Hepatocyte (in vitro differentiated cells): ENCODE results near the gene KIAA2012. TPM values are rescaled to one million over a fixed set of nuclear protein-coding genes. Genes with fewer than 3 reads are reported as not detected.

Experiments used
- DNase-seq: peaks from one replicate; pipeline ENCODE4 v3.0.0-alpha.2; 2016; ENCODE audit warnings: low spot score
- H2AFZ ChIP-seq: fragments of 200-600 bp; sonication (generic); 2 replicates; pipeline ENCODE4 v1.6.0; 2016; ENCODE audit warnings: antibody characterized with exemption, mild to moderate bottlenecking
- H3K27ac ChIP-seq: fragments of 200-600 bp; sonication (generic); 2 replicates; pipeline ENCODE4 v1.5.1; 2016; ENCODE audit warnings: mild to moderate bottlenecking
- H3K27me3 ChIP-seq: fragments of 200-600 bp; sonication (generic); 2 replicates; pipeline ENCODE4 v1.6.1; 2016
- H3K36me3 ChIP-seq: fragments of 200-600 bp; sonication (generic); replicated peaks from 2 replicates; pipeline ENCODE4 v1.5.1; 2016; ENCODE audit warnings: low read depth; ENCODE audit not compliant: insufficient read depth
- H3K4me1 ChIP-seq: fragments of 200-600 bp; sonication (generic); 2 replicates; pipeline ENCODE4 v1.5.1; 2016; ENCODE audit warnings: mild to moderate bottlenecking, moderate library complexity; ENCODE audit not compliant: insufficient read depth
- H3K4me2 ChIP-seq: fragments of 200-600 bp; sonication (generic); 2 replicates; pipeline ENCODE4 v1.6.0; 2016
- H3K4me3 ChIP-seq: fragments of 200-600 bp; sonication (generic); 2 replicates; pipeline ENCODE4 v1.5.1; 2016; ENCODE audit warnings: mild to moderate bottlenecking
- H3K79me2 ChIP-seq: fragments of 200-600 bp; sonication (generic); 2 replicates; pipeline ENCODE4 v1.6.0; 2017; ENCODE audit warnings: mild to moderate bottlenecking
- H3K9me2 ChIP-seq: fragments of 200-600 bp; sonication (generic); replicated peaks from 2 replicates; pipeline ENCODE4 v1.6.0; 2017; ENCODE audit warnings: mild to moderate bottlenecking; ENCODE audit not compliant: insufficient read depth
- H3K9me3 ChIP-seq: fragments of 200-600 bp; sonication (generic); 2 replicates; pipeline ENCODE4 v1.5.1; 2016; ENCODE audit warnings: low read depth, mild to moderate bottlenecking
- H4K20me1 ChIP-seq: fragments of 200-600 bp; sonication (generic); 2 replicates; pipeline ENCODE4 v1.6.0; 2016; ENCODE audit warnings: mild to moderate bottlenecking; ENCODE audit not compliant: insufficient read depth, poor library complexity, severe bottlenecking
- CTCF ChIP-seq: fragments of 200-600 bp; sonication (generic); IDR thresholded peaks from 2 replicates; pipeline ENCODE4 v1.5.1; 2016; ENCODE audit warnings: antibody characterized with exemption, mild to moderate bottlenecking; ENCODE audit not compliant: poor library complexity
- EZH2 ChIP-seq: fragments of 200-600 bp; sonication (generic); IDR thresholded peaks from 2 replicates; pipeline ENCODE4 v1.6.1; 2016; ENCODE audit warnings: antibody characterized with exemption, mild to moderate bottlenecking, borderline replicate concordance
- EZH2phosphoT487 ChIP-seq: fragments of 200-600 bp; sonication (generic); IDR thresholded peaks from one replicate; pipeline ENCODE4 v1.6.1; 2018; ENCODE audit warnings: antibody characterized with exemption, mild to moderate bottlenecking, low read depth, moderate library complexity; ENCODE audit not compliant: unreplicated experiment, severe bottlenecking
- WGBS: methylation state at CpG from one replicate; pipeline ENCODE4 v1.1.6; 2016; ENCODE audit warnings: low lambda C conversion rate; ENCODE audit errors: missing lambda C conversion rate; 5-methylcytosine and 5-hydroxymethylcytosine counted together
- polyA plus RNA-seq: library from polyadenylated mRNA; unstranded; fragments of >200 nt; fragmentation: Nextera tagmentation; extraction: Ambion mirVana; gene quantifications from 2 replicates; pipeline ENCODE4 v1.2.1, GENCODE V29; 2016
- total RNA-seq: library from RNA; depleted of rRNA; stranded (reverse); fragments of >200 nt; gene quantifications from 2 replicates; pipeline ENCODE4 v1.2.3, GENCODE V29; 2014

The KIAA2012 gene
- total and polyA plus RNA-seq, 2 experiments from 2014 or later, result 0.27 TPM; not detected in 1

GRCh38 chr2:202031246-202031951, 41.7 kb upstream of the KIAA2012 start:
- Histone ChIP-seq H3K4me3 (no peak overlapping the region), H3K27ac (peak overlapping the region; percentile 98), H3K4me1 (peaks cover 3% of the 10 kb centered on the region), H3K4me2 (peak overlapping the region; percentile 89), H3K79me2 (peaks cover 19% of the 10 kb centered on the region), H3K9me2 (no peaks in the 10 kb centered on the region), H3K36me3 (no peaks in the 10 kb centered on the region), H3K27me3 (no peaks in the 10 kb centered on the region), H2AFZ (no peak overlapping the region), H3K9me3 (no peaks in the 10 kb centered on the region), H4K20me1 (peaks cover 20% of the 10 kb centered on the region)
- TF ChIP-seq CTCF (no peak), EZH2phosphoT487 (no peak), EZH2 (no peak)
- 35% methylated on average over 4 of the region's 4 CpGs for WGBS
- DNase-seq, result no peak

GRCh38 chr2:202032846-202033316, 40.2 kb upstream of the KIAA2012 start:
- H3K27me3 ChIP-seq, result no peaks in the 10 kb centered on the region
- H2AFZ ChIP-seq, result peak overlapping the region; percentile 79
- H3K4me3 ChIP-seq, result peak overlapping the region; percentile 71
- H3K79me2 ChIP-seq, result peaks cover 34% of the 10 kb centered on the region
- H4K20me1 ChIP-seq, result peaks cover 27% of the 10 kb centered on the region
- H3K4me2 ChIP-seq, result peak overlapping the region; percentile 89
- TF ChIP-seq CTCF (no peak), EZH2phosphoT487 (no peak), EZH2 (no peak)
- no peaks in the 10 kb centered on the region for H3K4me1 ChIP-seq
- no peaks in the 10 kb centered on the region for H3K9me3 ChIP-seq
- no peaks in the 10 kb centered on the region for H3K36me3 ChIP-seq
- under 1% methylated on average over 40 of the region's 42 CpGs for WGBS
- H3K9me2 ChIP-seq, result no peaks in the 10 kb centered on the region
- peak overlapping the region; percentile 98 for H3K27ac ChIP-seq
- peak; percentile 84 for DNase-seq

- no peaks in the 10 kb centered on the region for H3K9me2 ChIP-seq
- H3K4me1 ChIP-seq, result peaks cover 3% of the 10 kb centered on the region
- no peak for TF ChIP-seq EZH2phosphoT487
- TF ChIP-seq CTCF, result peak; percentile 29
- no peak for TF ChIP-seq EZH2
- H3K79me2 ChIP-seq, result peaks cover 41% of the 10 kb centered on the region
- H3K4me3 ChIP-seq, result peak within 1 kb of the TSS; percentile 89
- peak within 1 kb of the TSS; percentile 89 for H3K4me2 ChIP-seq
- no peaks in the 10 kb centered on the region for H3K27me3 ChIP-seq
- peak; percentile 96 for DNase-seq
- 1% methylated on average over 57 of the region's 109 CpGs for WGBS
- H2AFZ ChIP-seq, result peak within 1 kb of the TSS; percentile 79
- H3K27ac ChIP-seq, result peak within 1 kb of the TSS; percentile 99
- peaks cover 29% of the 10 kb centered on the region for H4K20me1 ChIP-seq
- H3K36me3 ChIP-seq, result no peaks in the 10 kb centered on the region
- H3K9me3 ChIP-seq, result no peaks in the 10 kb centered on the region
Measured at GRCh38 chr2:202033317-202034248, 39.5 kb upstream of the KIAA2012 start, which contains the start of gene FZD7. Gene FZD7, plus strand, starts transcription at chr2:202033855. Its CDS starts 793 bp downstream, at chr2:202034648.
